ELR (cell line): ENCODE results near the gene LIG3.
"Not testable (repeated sequence)": the region's sequence is repeated elsewhere in the genome, so short reads cannot be mapped to it uniquely, and the experiment has no call there.

Experiments used
- DNase-seq: peaks from one replicate; pipeline ENCODE4 v3.0.0-alpha.2; 2015; ENCODE audit warnings: low read depth

Gene LIG3

DNA sequence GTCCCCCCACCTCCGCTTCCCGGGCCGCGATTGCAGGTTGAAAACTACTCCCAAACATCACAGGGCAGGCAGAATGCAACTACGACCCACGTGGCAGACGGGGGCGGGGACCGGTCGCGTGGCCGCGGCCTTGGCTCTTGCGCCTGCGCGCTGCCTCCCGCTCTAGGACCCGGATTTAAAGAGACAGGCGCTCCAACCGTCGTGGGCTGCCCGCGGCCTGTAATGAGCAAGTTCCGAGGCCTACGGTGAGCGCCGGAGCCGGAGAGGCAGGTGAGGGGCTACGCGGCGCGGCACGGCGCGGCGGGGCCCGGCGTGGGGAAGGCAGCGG, at the start of gene LIG3:
Gene LIG3, plus strand, starts transcription at position 160 of the 328 bp plus-strand sequence. CDS start 2,494 bp downstream, outside the sequence.
- peak; percentile 95 for DNase-seq

DNA sequence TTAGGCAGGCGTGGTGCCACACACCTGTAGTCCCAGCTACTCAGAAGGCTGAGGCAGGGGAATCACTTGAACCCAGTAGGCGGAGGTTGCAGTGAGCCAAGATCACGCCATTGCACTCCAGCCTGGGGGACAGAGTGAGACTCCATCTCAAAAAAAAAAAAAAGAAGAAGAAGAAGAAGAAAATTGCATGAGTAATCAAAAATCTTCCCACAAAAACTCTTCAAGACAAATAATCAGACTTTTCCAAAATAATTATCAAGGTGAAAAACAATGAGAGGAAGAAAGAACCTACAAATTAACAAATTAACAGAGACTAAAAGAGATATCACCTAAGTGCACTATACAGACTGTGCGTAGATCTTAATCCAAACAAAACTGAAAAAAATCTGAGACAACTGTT, 29.5 kb upstream of the LIG3 start:
- not testable (repeated sequence) for DNase-seq

- DNase-seq, result no peak
Observed at GRCh38 chr17:34958438-34958837, 21.9 kb upstream of the LIG3 start.

DNA sequence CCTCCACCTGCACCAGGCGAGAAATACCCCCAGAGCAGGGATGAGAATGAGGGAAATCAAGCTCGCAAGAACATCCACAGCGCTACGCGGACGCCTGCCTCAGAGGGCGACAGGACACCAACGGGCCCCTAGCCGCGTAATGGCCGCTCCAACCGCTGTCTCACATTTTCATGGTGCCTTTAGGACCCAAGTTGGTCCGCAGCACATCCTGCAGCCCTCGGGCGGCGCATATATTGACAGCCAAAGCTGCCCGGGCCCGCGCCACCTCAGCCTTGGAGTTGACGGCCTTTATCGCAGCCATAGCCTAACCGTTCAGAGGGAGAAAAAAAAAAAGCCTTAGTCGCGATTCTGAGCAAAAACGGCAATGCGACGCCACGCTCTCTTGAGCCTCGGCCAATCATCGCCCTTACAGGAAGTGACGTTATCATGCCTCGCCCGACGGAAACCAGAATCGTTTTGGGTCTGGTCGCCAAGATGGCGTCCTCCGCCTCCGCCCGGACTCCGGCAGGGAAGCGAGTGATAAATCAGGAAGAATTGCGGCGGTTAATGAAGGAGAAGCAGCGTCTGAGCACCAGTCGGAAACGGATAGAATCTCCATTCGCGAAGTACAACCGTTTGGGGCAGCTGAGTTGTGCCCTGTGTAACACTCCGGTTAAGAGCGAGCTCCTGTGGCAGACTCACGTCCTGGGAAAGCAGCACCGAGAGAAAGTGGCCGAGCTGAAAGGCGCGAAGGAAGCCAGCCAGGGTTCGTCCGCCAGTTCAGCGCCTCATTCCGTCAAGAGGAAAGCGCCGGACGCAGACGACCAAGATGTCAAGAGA, 19.0 kb upstream of the LIG3 start, which contains the start of the genes CCT6B and ZNF830:
Gene CCT6B, minus strand, starts transcription at position 368 of the 819 bp plus-strand sequence. Its CDS starts 67 bp downstream, at position 301.
Gene ZNF830, plus strand, starts transcription at position 448 of the 819 bp plus-strand sequence. Its CDS starts 27 bp downstream, at position 475.
- DNase-seq, result peak; percentile 97

- DNase-seq, result no peak
Observed at GRCh38 chr17:34974179-34974578, 6.1 kb upstream of the LIG3 start.

GRCh38 chr17:34974794-34975785, 5.2 kb upstream of the LIG3 start:
- DNase-seq, result peak; percentile 8

DNA sequence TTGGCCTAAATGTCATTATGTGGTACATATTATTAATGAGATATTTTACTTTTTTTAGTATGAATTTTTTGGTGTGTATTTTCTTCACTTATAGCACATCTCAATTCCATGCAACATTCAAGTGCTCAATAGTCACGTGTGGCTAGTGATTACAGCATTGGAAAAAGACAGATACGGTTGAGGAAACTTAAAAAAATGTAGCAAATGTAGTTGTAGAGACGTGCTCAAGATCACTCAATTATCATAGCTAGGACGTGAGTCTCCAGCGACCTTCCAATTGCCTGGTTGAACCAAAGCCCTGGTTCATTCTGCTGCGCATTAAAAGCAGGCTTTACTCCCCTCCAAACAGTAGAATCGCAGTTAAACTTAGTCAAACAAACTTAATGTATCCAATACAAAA, 1.2 kb upstream of the LIG3 start:
- DNase-seq, result no peak

- DNase-seq, result peak; percentile 32
Observed at GRCh38 chr17:34979650-34980352, 511 bp upstream of the LIG3 start.

- peak; percentile 91 for DNase-seq
Observed at GRCh38 chr17:34980681-34981537, 597 bp downstream of the LIG3 start.

GRCh38 chr17:34981538-34982241, 1.4 kb downstream of the LIG3 start:
- peak; percentile 51 for DNase-seq

- no peak for DNase-seq
Observed at GRCh38 chr17:34987232-34987631, 6.9 kb downstream of the LIG3 start.

DNA sequence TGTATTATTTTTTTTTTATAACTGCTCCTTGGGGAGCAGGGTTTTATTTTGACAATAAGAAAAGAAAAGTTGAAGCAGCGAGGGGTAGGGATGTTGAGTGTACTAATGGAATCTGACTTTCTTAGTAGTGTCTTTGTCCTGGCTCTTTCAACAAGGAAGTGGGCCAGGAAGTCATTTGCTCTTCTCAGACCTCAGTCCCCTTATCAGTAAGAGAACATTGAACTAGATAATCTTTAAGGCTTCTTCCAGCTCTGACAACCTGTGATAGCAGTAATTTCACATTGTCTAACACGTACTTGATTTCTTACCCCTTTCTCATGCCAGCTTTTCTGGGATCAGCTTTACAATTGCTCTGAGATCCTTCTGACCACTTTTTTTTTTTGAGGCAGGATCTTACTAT, 8.3 kb downstream of the LIG3 start:
- no peak for DNase-seq

DNA sequence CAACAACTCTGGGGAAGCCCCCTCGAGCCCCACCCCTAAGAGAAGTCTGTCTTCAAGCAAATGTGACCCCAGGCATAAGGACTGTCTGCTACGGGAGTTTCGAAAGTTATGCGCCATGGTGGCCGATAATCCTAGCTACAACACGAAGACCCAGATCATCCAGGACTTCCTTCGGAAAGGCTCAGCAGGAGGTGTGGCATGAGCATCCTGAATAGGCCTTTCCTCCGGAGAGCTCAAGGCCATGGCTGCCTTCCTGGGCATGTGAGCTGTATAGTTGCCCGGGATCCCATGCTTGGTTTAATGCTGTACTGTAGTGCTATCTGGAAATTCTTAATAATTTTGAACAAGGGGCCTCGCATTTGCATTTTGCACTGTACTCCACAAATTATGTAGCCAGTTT, 9.2 kb downstream of the LIG3 start:
- no peak for DNase-seq

- no peak for DNase-seq
Observed at GRCh38 chr17:34990921-34991365, 10.6 kb downstream of the LIG3 start.

DNA sequence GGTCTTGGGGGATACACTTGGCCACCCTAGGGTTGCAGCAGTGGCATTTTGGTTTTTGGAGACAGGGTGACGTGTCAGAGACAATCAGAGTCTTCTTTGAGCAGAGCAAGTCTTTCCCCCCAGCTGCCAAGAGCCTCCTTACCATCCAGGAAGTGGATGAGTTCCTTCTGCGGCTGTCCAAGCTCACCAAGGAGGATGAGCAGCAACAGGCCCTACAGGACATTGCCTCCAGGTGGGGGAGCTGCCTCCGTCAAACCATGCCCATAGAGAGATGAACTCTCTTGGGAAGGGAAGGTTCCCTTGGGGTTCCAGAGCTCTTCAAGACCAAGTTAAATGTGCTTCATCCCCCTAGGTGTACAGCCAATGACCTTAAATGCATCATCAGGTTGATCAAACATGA, 11.3 kb downstream of the LIG3 start:
- DNase-seq, result no peak

GRCh38 chr17:34993031-34993430, 12.7 kb downstream of the LIG3 start:
- peak; percentile 19 for DNase-seq

- DNase-seq, result no peak
Observed at GRCh38 chr17:34996422-34997285, 16.3 kb downstream of the LIG3 start.

DNA sequence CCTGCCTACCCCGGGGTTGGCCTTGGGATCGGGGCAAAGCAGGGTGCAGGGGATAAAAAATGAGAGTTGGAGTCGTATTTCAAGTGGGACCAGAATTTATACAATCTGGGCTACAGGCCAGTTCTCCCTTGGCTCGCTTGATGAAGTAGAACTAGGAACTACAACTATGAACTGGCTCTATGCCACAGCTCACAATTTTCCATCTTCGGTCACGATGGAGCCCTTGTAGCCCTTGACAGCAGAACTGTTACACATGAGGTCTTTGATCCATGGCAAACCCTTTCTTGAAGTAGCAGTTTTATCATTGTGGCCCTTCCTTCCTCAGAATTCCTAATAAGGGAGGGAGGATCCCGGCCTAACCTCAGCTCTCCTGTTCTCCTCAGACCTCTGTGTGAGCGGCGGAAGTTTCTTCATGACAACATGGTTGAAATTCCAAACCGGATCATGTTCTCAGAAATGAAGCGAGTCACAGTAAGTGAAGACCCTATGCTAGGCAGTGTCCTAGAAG, 17.1 kb downstream of the LIG3 start:
- DNase-seq, result no peak

DNA sequence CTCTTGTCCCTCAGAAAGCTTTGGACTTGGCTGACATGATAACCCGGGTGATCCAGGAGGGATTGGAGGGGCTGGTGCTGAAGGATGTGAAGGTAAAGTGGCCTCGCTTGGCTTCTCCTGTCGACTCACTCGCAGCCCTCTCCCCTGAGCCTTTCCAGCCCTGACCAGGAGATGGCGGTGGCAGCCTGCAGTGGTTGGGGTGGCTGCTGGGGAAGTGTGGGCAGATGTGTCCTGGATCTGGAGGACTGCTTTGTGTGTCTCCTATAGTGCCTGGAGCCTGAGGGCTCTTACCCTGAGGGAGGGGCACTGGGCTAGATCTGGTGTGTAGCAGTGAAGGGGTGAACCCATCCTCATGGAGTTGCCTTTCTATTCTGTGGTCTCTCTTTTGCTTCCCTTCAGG, 17.9 kb downstream of the LIG3 start:
- peak; percentile 77 for DNase-seq
